GM12874 (cell line): Measurements from ENCODE around the gene CLPTM1L.

Experiments used
- TF ChIP-seq, protein P1 (sequence below): IDR thresholded peaks from 2 replicates; pipeline ENCODE4 v1.5.1; 2011; ENCODE audit warnings: low read depth, mild to moderate bottlenecking, control low read depth, low read length, moderate library complexity; ENCODE audit not compliant: insufficient read depth

Gene CLPTM1L

DNA sequence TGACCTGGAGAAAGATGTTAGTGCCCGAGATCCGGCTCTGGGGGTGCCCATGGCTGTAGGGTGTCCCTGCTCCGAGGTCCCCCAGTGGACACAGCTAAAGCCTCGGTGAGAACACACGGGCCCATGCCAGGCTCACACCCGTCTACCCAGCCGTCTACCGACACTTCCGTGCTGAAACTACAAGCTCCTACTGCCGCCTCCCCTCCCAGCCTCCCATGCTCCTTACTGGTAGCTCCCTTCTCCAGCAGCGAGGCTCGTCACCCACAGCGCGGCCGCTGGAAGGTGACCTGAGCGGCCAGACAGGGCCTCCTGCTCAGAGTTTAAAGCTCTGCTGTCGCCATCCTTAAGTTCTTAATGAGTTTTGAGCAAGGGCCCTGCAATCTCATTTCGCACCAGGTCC is 33.2 kb upstream of the CLPTM1L start:
- TF ChIP-seq, protein P1, sequence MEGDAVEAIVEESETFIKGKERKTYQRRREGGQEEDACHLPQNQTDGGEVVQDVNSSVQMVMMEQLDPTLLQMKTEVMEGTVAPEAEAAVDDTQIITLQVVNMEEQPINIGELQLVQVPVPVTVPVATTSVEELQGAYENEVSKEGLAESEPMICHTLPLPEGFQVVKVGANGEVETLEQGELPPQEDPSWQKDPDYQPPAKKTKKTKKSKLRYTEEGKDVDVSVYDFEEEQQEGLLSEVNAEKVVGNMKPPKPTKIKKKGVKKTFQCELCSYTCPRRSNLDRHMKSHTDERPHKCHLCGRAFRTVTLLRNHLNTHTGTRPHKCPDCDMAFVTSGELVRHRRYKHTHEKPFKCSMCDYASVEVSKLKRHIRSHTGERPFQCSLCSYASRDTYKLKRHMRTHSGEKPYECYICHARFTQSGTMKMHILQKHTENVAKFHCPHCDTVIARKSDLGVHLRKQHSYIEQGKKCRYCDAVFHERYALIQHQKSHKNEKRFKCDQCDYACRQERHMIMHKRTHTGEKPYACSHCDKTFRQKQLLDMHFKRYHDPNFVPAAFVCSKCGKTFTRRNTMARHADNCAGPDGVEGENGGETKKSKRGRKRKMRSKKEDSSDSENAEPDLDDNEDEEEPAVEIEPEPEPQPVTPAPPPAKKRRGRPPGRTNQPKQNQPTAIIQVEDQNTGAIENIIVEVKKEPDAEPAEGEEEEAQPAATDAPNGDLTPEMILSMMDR: no peak

DNA sequence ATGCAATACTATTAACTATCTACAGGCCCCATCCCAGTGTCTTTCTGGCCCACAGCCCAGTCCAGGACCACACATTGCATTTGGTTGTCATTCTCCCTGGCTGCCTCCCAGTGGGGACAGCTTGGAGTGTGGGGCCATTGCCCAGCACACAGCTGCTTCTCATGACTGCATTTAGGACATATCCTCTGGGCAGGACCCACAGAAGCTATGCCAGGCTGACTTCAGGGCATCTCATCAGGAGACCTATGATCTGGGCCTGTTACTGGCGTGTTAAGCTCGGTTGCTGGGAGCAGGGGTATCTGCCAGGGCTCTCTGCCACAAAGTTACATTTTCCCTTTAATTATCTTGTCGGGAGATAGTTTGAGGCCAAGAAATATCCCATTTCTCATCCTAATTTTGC is 32.1 kb upstream of the CLPTM1L start:
- TF ChIP-seq, protein P1: no peak

DNA sequence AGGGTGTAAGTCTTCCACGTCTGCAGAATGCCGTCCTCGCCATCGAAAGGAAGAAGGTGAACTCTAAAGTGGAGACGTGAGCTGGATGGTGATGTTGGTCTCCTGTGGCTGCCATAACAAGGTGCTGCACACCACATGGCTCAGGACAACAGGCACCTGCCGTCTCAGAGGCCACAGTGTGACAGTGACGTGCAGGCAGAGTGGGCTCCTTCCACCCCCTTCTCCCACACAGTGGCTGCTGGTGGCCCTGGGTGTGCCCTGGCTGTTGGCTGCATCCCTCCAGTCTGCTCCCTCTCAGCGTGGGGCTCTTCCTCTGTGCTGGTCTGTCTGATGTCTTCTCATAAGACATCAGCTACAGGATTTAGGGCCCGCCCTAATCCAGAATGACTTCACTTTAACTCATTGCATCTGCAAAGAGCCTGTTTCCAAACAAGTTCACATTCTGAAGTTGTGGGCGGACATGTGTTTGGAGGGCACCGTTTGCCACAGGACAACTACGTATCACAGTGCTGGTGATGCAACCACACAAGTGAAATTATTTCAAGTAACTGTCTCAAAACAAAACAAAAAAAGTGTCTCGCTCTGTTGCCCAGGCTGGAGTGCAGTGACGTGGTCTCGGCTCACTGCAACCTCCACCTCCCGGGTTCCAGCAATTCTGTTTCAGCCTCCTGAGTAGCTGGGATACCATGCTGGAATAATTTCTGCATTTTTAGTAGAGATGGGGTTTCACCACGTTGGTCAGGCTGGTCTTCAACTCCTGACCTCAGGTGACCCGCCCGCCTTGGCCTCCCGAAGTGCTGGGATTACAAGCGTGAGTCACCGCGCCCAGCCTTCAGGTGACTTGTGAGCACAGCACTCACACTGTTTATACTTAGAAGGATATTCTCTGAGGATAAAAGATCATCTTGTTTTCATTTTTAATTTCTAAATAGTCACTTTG is 31.2 kb upstream of the CLPTM1L start:
- TF ChIP-seq, protein P1: no peak

- TF ChIP-seq, protein P1: no peak
Measured at GRCh38 chr5:1374679-1375055, 29.8 kb upstream of the CLPTM1L start.

DNA sequence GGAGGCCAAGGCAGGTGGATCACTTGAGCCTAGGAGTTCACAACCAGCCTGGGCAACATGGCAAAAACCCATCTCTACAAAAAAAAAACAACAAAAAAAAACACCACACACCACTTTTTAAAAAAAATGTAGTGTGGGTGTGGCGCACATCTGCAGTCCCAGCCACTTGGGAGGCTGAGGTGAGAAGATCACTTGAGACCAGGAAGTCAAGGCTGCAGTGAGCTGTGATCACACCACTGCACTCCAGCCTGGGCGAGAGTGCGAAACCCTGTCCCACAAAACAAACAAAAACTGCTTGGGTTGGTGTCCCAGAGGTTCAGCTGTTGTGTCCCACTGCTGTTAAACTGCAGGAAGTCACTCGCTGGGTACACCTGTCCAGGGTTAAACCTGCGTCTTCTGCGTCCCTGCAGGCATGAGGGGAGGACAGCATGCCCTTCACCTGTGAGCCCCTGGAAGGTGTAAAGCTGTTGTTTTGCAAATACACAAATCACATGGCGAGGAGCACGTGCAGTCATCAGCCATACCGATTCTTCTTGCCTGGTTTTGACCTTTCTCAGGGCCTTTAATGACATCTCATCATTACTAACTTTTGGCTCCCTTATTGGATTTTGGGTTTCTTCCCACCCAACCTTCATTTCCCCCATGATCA is 29.3 kb upstream of the CLPTM1L start:
- TF ChIP-seq, protein P1: no peak

- TF ChIP-seq, protein P1: no peak
Measured at GRCh38 chr5:1371218-1371971, 26.5 kb upstream of the CLPTM1L start.

DNA sequence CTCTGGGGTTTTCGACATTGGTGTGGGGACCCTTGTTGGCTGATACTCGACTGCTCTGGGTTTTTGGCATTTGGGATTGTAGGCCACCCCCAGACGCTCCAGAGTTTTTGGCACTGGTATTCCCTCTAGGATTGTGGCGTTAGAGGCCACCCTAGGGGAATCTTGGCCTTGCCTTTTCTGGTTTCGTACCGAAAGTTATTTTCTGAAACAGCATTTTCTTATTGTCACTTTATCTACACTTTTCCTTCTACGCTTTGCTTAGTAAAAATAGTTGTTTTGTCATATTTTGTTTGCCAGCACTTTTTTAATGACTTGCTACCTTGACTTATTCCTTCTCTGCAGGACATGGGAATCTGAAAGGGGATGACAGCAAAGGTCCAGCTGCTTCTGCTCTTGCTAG is 25.1 kb upstream of the CLPTM1L start:
- TF ChIP-seq, protein P1: no peak
